Medulla oblongata (tissue), 1 donor: ENCODE results near the gene RAPGEF5.

Source experiments
- DNase-seq: peaks from one replicate; pipeline ENCODE4 v3.0.0-alpha.2; 2015; ENCODE audit errors: extremely low spot score

RAPGEF5 gene

GRCh38 chr7:22189741-22190140, 167.2 kb downstream of the RAPGEF5 start:
- no peak for DNase-seq

DNA sequence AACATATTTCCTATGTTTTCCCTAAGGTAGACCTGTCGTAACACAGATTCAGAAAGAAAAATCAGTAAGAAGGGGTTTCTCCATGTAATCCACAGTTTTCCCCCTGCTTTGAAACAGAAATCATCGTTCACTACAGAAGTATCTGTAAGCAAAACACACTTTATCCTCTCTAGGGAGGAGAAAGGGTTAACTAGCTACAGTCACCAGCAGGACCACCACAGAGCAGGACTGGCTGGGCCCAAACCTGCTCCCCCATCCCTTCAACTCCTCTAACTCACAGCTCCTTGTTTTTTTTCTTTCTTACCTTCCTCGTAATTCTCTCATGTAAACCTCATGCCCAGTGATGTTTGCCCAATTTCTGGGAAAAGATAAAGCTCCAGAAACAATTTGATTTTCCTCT, 167.7 kb downstream of the RAPGEF5 start:
- no peak for DNase-seq

GRCh38 chr7:22187691-22188348, 169.1 kb downstream of the RAPGEF5 start:
- DNase-seq: no peak

- DNase-seq: no peak
These were observed 171.4 kb downstream of the RAPGEF5 start for GRCh38 chr7:22185559-22185958.

DNA sequence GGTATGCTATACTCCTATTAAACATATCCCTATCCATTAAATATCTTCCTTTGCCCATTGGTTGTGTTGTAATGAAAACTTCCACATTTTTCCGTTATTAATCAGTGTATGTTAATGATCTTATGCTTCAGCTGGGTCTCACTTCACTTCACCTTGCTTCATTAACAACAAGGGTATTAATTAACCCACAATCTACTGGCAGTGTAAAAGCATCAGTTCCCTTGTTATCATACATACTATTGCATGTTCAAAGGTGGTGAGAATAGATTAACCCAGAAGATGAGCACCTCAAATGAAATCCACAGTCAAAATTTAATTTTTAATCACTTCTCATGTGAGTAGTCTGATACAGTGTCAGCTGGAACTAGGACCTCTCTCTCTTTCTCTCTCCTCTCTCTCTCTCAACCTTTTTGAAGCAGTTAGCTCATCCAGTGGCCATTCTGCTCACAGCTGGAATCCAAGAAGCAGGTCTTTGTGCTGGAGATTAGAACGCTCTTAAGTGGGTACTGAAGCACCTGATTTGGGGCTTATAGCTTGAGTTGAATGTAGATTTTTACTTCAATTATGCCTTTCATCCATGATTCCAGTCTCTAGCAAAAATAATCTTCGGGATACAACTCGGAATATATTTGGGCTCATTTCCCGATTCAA, 172.3 kb downstream of the RAPGEF5 start:
- peak; percentile 47 for DNase-seq

DNA sequence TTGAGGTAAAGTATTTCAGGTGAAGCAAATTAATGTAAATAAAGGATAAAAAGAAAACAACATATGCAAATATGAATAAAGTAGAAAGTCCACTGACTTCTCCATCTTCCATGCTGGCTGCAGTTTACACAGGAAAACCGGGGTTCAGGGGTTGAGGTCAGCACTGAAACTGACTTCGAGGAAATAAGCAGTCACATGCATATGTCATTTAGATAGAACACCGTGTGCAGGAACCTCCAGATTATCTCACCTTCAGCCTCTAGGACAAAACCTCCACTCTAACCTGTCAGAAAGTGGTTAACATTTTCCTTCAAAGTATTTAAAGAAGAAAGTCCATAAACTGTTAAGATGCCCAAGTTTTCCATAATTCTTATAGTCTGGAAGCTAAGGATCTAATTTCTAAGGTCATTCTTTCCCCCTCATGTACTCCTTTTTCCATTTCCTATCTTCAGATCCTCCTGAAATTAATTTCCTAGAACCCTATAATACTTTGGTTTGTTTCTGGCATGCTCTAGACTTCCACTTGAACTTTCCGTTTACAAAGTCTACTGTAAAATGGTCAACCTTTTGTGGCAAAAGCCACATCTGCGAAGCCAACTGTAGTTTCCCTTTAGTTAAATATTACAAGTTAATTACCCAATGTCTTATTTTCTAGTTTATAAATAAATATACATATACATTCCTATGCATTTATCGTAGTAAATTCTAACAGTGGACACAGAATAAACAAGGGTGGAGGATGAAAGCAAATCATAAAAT, 173.3 kb downstream of the RAPGEF5 start:
- no peak for DNase-seq

- DNase-seq: no peak
These were observed 174.8 kb downstream of the RAPGEF5 start for GRCh38 chr7:22182149-22182548.

- no peak for DNase-seq
These were observed 175.3 kb downstream of the RAPGEF5 start for GRCh38 chr7:22181663-22182062.

DNA sequence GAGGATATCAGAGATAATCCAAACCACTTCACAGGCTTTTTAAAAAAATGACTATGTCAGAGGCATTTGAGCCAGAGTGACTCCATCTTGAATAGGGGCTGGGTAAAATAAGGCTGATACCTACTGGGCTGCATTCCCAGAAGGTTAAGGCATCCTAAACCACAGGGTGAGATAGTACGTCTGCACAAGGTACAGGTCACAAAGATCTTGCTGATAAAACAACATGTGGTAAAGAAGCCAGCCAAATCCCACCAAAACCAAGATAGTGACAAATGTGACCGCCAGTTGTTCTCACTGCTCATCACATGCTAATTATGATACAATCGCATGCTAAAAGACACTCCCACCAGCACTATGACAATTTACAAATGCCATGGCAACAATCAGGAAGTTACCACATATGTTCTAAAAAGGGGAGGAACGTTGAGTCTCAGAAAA, 177.5 kb downstream of the RAPGEF5 start:
- DNase-seq: no peak

- DNase-seq: no peak
These were observed 178.2 kb downstream of the RAPGEF5 start for GRCh38 chr7:22178735-22179134.

DNA sequence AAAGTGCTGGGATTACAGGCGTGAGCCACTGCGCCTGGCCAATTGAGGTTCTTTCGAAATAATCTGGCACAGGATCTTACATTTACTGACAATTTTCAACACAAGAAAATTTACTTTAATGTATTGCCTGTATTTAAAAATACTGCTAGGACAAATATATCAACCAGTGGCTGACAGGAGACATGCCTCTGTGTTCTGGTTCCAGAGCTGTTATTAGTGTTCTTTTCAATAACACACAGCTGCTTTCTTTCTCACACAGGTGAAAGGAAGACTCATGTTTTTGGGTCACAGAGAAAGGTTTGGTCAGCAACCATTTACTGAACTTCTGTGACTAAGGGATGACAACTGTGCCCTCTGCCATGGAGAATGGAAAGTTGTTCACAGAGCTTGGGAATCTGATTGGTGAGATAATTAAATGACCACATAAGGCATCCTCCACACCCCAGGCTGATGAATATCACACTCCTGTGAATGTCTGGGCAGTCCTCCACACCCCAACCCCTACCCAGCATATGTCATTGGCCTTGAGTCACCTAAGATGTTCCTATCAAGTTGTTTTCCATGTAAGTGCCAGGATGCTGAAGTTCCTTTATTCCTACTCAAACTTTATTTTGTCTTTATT, 180.1 kb downstream of the RAPGEF5 start:
- DNase-seq: no peak

DNA sequence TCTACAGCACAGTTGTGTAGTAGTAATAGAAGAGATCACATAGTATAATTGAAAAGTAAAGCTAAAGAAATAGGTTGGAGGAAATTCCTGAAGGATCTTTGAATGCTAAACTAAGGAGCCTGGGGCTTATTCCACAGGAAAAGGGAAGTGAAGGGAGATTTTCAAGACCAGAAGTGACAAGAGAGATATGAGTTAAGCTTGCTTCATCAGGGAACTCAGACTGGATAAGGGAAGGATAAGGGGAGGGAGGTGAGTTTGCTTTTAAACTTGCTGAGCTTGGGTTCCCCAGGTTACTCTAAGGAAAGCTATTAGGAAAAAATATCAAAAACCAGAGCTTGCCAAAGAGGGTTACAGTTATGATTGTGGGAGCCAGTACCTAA, 182.4 kb downstream of the RAPGEF5 start:
- no peak for DNase-seq

DNA sequence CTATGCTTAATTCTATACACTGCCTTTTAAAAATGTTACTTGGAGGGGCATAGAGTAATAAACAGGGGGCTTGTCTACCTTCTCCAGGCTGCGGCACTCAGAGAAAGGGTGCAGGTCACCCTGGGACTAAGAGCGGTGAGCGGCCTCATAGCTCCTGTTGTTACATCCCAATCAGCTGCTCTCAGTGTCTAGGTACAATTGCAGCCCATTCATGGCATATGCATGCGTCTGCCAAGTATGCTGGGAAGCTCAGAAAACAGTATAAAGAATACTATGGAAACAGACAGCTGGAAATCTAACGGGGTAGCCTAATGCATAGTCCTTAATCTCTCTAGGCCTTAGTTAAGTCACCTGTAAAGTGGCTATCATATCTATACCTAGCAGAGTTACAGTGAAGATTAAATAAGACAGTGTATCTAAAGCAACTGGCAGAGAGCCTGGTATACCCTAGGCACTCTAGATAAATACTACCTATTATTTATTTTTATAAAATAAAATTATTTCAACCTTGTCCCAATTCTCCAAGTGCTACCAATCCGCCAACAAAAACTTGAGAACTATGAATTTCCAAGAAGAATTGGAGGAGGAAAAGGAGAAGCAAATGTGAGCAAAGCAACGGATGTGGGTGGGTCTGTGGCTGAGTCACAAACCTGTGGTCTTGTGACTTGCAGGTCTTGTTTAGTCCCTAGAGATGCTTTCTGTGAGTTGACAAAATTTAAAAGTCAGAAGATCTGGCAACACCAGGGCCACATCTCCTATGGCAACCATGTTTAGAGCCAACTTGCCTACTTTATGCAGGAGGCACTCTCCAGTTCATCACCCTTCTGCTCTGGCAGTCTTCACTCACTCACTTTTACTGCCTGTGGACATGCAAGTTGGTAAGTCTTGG, 183.0 kb downstream of the RAPGEF5 start:
- DNase-seq: no peak

DNA sequence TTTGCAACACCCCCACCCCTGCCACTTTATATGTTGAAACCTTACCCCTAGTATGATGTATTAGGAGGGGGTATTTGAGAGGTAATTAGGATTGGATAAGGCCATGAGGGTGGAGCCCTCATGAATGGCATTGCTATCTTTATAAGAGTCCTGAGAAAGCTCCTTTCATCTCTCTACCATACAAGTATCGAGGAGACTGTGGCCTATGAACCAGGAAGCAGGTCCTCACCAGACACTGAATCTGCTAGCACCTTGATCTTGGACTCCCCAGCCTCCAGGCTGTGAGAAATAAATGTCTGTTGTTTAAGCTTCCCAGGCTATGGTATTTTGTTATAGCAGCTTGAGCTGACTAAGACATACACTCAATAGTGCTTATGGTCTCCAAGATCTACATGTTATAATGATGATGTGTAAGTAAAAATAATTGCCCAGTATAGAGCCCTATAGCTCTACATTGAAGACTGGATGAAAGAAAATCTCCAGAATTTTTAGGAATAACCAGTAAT, 188.8 kb downstream of the RAPGEF5 start:
- no peak for DNase-seq

DNA sequence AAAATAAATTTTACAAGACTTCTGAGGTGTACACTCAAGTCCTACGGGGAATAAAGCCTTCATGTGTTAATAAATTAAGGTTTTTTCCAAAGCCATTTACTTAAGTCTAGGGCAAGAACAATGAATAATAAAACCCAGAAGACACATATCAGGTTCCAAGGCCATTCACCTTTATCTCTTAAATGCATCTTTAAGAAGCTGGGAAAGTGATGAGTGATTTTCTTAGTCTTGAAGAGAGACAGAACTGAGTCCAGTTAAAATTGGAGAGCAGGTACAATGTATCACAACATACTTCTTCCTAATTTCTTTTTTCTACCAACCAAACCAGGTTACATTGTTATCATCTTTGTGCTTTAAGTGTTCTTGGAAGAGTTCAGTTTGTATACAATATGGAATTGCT, 189.5 kb downstream of the RAPGEF5 start:
- no peak for DNase-seq

DNA sequence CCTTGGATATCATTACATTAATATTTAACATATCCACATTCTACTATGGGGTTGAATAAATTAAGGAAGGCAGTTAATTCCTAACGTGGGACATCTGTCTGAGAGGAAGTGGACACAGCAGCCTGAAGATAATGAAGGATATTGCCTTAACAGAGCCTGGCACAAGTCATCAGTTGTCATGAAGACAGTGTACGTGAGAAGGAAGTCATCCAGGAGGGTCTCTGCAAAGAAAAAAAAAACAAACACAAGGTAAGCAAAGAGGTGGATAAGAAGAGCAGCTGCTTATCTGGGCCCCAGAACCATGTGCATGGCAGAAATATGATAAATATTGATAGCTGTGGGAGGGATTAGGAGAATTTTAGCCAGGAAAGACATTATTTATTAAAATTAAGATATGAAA, 190.0 kb downstream of the RAPGEF5 start:
- DNase-seq: no peak

- no peak for DNase-seq
These were observed 197.6 kb downstream of the RAPGEF5 start for GRCh38 chr7:22159341-22159740.

GRCh38 chr7:22157552-22157951, 199.4 kb downstream of the RAPGEF5 start:
- no peak for DNase-seq

- DNase-seq: no peak
These were observed 200.7 kb downstream of the RAPGEF5 start for GRCh38 chr7:22156205-22156604.

DNA sequence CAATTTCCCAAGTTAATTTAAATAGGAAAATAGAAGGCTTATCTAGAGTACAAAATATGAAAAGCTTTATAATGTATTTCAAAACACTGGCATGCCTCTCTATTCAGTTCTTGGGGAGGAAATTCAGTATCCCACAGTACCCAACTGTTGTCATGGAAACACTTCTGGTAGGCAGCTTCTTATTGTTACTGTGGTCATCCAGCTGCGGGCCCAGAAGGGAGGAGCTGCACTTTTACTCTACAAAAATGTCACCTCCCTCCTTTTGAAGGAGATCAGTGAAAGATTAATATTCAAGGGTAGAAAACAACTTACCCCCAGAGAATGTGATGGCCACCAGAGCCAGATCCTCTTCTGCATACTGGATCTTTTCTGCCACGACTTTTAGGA, 202.8 kb downstream of the RAPGEF5 start:
- DNase-seq: peak; percentile 39

DNA sequence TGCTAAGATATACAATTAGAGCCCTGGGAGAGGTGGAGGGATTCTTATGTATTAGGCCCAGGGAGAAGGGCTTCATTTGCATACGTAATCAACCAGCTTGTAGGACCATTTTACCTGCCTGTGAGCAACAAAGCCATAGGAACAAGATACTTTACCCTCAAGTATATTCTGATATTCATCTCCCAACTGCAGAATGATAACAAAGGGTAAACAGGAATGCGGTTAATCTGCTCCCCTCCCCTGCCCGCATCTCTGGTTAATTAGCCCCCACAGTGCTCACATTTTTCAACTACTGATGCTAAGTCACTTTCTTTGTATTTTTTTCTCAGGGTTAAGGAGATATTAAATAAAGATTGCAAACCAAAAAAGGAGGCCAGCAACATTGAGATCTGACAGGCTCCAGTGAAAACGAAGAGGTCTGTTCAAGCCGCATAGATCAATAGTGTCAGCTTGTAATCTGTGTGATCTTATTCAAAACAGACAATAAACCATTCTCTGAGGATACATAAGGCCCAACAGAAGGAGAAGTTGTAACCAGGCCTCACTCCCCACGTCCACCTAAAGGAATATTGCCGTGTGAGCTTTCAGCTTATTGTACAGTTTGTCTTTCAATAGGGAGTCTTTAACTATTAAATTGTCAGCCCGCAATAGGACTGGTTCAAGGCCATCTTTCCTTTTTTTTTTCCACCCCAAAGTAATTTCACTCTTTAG, 203.4 kb downstream of the RAPGEF5 start:
- peak; percentile 40 for DNase-seq
